Ovary (tissue), 3 donors: ENCODE results near the gene MBP.

ENCODE experiments used
- EP300 ChIP-seq: sonication (generic); formaldehyde crosslinking; IDR thresholded peaks from one replicate; pipeline ENCODE4 v1.6.1; 2017; ENCODE audit warnings: antibody characterized with exemption
- TF ChIP-seq, protein P1 (sequence below), 3 donors: fragments of 450-650 bp in 2 of 3; fragments of 200-600 bp in 1 of 3; IDR thresholded peaks; one replicate each; pipeline versions ENCODE4 v1.5.1 to v1.8.0; 2016 to 2022; ENCODE audit warnings: antibody characterized with exemption in 3 of 3, mild to moderate bottlenecking in 1 of 3
- donor health status: DM: no; HTN: no; CAD: no.

DNA sequence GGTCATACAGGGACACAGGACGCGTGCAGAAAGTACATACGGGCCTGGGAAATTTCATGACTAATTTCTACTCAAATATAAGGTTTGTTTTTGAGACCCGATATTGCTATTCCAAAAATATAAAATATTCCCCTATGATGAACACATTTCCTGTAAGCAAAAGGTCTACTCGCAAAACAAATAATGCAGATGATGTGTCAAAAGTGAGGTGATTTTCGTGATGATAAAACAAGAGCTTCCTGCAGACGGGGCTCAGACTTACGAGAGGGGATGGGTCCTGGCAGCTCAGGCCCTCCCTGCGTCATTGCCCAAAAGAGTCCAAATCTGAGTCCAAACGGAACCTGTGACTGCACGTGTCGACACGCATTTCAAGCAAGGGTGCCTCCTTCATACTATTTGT is 62.7 kb downstream of the MBP start:
- TF ChIP-seq, protein P1, sequence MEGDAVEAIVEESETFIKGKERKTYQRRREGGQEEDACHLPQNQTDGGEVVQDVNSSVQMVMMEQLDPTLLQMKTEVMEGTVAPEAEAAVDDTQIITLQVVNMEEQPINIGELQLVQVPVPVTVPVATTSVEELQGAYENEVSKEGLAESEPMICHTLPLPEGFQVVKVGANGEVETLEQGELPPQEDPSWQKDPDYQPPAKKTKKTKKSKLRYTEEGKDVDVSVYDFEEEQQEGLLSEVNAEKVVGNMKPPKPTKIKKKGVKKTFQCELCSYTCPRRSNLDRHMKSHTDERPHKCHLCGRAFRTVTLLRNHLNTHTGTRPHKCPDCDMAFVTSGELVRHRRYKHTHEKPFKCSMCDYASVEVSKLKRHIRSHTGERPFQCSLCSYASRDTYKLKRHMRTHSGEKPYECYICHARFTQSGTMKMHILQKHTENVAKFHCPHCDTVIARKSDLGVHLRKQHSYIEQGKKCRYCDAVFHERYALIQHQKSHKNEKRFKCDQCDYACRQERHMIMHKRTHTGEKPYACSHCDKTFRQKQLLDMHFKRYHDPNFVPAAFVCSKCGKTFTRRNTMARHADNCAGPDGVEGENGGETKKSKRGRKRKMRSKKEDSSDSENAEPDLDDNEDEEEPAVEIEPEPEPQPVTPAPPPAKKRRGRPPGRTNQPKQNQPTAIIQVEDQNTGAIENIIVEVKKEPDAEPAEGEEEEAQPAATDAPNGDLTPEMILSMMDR (IDR thresholded peaks at IDR 0.05), result no peak
- TF ChIP-seq EP300, result no peak
